Measurements from ENCODE around the gene APOD.
"Not testable (repeated sequence)": the region's sequence is repeated elsewhere in the genome, so short reads cannot be mapped to it uniquely, and the experiment has no call there.

- TF ChIP-seq POLR2A, CTCF (IDR thresholded peaks at IDR 0.05): not testable (repeated sequence)
Observed at GRCh38 chr3:195632046-195632445, 48.3 kb upstream of the APOD start.
